NCI-H748 (cell line): ENCODE data around the gene MRPL27.

Source experiments
- DNase-seq: peaks from one replicate; lab custom pipeline; 2025; ENCODE audit not compliant: unreplicated experiment; lab: John Stamatoyannopoulos, UW

Gene MRPL27

DNA sequence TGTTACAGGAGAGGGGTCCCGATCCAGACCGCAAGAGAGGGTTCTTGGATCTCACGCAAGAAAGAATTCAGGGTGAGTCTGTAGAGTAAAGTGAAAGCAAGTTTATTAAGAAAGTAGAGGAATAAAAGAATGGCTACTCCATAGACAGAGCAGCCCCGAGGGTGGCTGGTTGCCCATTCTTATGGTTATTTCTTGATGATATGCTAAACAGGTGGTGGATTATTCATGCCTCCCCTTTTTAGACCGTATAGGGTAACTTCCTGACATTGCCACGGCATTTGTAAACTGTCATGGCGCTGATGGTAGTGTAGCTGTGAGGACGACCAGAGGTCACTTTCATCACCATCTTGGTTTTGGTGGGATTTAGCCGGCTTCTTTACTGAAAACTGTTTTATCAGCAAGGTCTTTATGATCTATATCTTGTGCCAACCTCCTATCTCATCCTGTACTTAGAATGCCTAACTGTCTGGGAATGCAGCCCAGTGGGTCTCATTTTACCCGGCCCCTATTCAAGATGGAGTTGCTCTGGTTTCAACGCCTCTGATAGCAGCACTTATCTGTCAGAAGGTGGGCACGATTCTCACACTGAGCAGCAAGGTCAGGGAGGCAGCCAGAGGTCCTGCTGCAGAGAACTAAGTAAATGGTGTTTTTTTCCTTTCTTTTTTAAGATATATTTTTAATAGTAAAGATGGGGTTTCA lies 53.5 kb downstream of the MRPL27 start:
- DNase-seq: no peak

GRCh38 chr17:50318501-50319285 lies 54.3 kb downstream of the MRPL27 start:
- DNase-seq: no peak
